Mucosa of descending colon (tissue), 3 donors: ENCODE data around the gene TM4SF18. TPM values are rescaled to one million over a fixed set of nuclear protein-coding genes. Genes with fewer than 3 reads are reported as not detected.

ENCODE experiments used
- ATAC-seq: fragments of 200-7000 bp; cut with Tn5 transposase; one replicate; pipeline ENCODE4 v1.9.1; 2020; ENCODE audit warnings: mild to moderate bottlenecking, moderate library complexity
- DNase-seq, 3 donors: peaks; one replicate each; pipeline ENCODE4 v3.0.0-alpha.2; 2020
- H3K36me3 ChIP-seq: fragments of 200-600 bp; one replicate; pipeline ENCODE4 v1.8.0; 2021; ENCODE audit warnings: low read depth, mild to moderate bottlenecking
- H3K4me1 ChIP-seq: fragments of 200-600 bp; one replicate; pipeline ENCODE4 v1.8.0; 2021; ENCODE audit warnings: low read depth, mild to moderate bottlenecking
- H3K4me3 ChIP-seq: fragments of 200-600 bp; one replicate; pipeline ENCODE4 v1.8.0; 2021; ENCODE audit warnings: mild to moderate bottlenecking
- H3K9me3 ChIP-seq: fragments of 200-600 bp; one replicate; pipeline ENCODE4 v1.8.0; 2021; ENCODE audit warnings: mild to moderate bottlenecking
- intact Hi-C, 2 donors: fragments of 100-400 bp; cut with DNase I in 1 of 2; cut with micrococcal nuclease in 1 of 2; formaldehyde crosslinking; loops; one replicate each; pipeline versions ENCODE4 v1.11.0 to v1.11.1; 2022; cut with DNase I, micrococcal nuclease
- total RNA-seq, 3 donors: library from RNA; stranded (reverse); fragmentation: NEBNext Ultra II Directional in 2 of 3; extraction: Animal tissue kit (Norgen Biotek cat#: 25700) in 2 of 3; gene quantifications; one replicate each; pipeline versions ENCODE4 v1.2.1 to v1.2.4, GENCODE V29; 2021 to 2023
- TF ChIP-seq, protein P1 (sequence below): fragments of 200-600 bp; IDR thresholded peaks from one replicate; pipeline ENCODE4 v1.8.0; 2022; ENCODE audit warnings: antibody characterized with exemption, mild to moderate bottlenecking
- donor health status: DM: no; HTN: no; CAD: no; lungs with moderate emphysema.
- donor health status: DM: no; HTN: no; CAD: no.
- donor health status: DM: no; HTN: yes; CAD: no.

TM4SF18 gene
- total RNA-seq, 3 donors from 2014 or later, result 1.9 to 2.4 (median 2.2) TPM

DNA sequence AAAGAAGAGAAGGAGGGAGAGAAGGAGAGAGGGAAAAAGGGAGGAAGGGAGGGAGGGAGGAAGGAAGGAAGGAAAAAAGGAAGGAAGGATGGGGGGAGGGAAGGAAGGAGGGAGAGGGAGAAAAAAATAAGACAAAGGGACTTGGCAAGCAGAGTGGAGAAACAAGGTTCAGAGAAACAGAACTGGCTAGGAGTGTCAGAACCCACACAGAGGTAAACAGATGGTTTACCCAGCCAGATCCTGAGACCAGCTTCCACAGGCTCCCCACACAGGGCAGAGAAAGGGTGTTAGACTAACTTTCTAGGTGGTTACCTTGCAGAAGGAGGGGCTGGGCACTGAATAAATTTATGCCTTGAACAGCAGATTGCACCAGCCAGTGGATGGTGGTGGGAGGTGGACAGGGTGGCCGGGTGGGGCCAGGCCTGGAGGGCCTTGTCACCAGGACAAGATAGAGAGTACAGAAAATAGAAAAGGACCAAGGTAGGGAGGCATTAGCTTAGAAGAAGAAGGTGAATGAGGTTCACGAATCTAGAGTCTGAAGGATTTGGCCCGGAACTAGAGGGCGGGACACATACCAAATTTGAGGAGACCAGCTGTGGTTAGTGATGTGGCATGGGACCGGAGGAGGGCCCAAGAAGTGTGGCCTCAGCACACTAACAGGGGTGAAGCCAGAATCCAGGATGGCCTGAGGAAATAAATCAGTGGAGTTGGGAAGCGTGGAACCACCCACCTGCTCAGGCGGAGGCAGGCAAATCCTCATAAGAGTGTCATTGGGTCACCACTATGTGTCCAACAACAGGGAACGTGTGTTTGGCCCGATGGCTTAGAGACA lies 45.3 kb upstream of the TM4SF18 start:
- no peak overlapping the region for H3K4me3 ChIP-seq
- peak; percentile 14 for ATAC-seq

GRCh38 chr3:149377408-149378364 lies 44.2 kb upstream of the TM4SF18 start, which contains the start of gene TM4SF1:
Gene TM4SF1, minus strand, starts transcription at chr3:149377649. Its CDS starts 102 bp downstream, at chr3:149377547.
- intact Hi-C loops, result no loop called here
- ATAC-seq (peak; percentile 84), DNase-seq (peak; percentile 46 to 58 (median 51))
- Histone ChIP-seq H3K4me1 (peaks cover 20% of the 10 kb centered on the region), H3K4me3 (peak within 1 kb of the TSS; percentile 4), H3K36me3 (no peaks in the 10 kb centered on the region), H3K9me3 (no peaks in the 10 kb centered on the region)
- TF ChIP-seq, protein P1, sequence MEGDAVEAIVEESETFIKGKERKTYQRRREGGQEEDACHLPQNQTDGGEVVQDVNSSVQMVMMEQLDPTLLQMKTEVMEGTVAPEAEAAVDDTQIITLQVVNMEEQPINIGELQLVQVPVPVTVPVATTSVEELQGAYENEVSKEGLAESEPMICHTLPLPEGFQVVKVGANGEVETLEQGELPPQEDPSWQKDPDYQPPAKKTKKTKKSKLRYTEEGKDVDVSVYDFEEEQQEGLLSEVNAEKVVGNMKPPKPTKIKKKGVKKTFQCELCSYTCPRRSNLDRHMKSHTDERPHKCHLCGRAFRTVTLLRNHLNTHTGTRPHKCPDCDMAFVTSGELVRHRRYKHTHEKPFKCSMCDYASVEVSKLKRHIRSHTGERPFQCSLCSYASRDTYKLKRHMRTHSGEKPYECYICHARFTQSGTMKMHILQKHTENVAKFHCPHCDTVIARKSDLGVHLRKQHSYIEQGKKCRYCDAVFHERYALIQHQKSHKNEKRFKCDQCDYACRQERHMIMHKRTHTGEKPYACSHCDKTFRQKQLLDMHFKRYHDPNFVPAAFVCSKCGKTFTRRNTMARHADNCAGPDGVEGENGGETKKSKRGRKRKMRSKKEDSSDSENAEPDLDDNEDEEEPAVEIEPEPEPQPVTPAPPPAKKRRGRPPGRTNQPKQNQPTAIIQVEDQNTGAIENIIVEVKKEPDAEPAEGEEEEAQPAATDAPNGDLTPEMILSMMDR, result no peak

More for the DNA sequence above, 45.3 kb upstream of the TM4SF18 start:
- intact Hi-C loops, result no loop called here
- TF ChIP-seq, protein P1, result no peak
- no peaks in the 10 kb centered on the region for H3K36me3 ChIP-seq
- no peaks in the 10 kb centered on the region for H3K9me3 ChIP-seq
- no peak for DNase-seq
- peaks cover 19% of the 10 kb centered on the region for H3K4me1 ChIP-seq

- Histone ChIP-seq H3K36me3 (no peaks in the 10 kb centered on the region), H3K9me3 (no peaks in the 10 kb centered on the region), H3K4me1 (peaks cover 22% of the 10 kb centered on the region), H3K4me3 (peak overlapping the region; percentile 4)
- ATAC-seq, result peak; percentile 10
- TF ChIP-seq, protein P1, result no peak
- no peak for DNase-seq
- intact Hi-C loops, result no loop called here
Measured at GRCh38 chr3:149376718-149377407, 43.4 kb upstream of the TM4SF18 start.

DNA sequence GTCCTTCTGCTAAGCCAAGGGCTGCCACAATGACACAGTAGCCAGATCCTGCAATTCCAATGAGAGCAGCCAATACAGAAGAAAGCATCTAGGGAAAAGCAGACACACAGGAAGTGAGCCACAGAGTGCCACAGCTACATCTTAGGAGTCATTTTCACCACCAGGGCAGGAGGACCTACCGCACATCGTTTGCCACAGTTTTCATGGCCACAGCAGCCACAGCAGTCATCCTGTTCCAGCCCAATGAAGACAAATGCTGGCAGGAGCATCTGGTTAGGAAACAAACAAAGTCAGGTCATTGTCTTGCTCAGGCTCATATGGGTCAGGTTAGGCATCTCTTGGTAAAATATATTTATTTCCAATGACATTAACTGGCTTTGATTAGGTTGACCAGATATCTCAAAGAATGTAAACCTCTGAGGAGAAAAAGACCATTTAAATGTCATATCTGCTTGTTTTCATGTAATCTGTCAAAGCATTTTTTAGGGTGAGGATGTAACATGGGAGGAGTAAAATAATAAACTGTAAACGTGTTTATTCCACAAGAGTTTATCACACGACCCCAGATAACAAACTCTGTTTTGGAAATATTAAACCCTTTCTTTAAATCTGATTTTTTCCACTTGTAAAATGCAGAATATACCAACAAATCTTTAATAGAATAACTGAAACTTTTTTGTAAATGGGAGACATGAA lies 42.2 kb upstream of the TM4SF18 start:
- TF ChIP-seq, protein P1, result no peak
- no peak overlapping the region for H3K4me3 ChIP-seq
- no peaks in the 10 kb centered on the region for H3K36me3 ChIP-seq
- DNase-seq (no peak), ATAC-seq (no peak)
- no peaks in the 10 kb centered on the region for H3K9me3 ChIP-seq
- peaks cover 32% of the 10 kb centered on the region for H3K4me1 ChIP-seq
- intact Hi-C loops, result no loop called here
